Retinal pigment epithelial cell (primary cell): Measurements from ENCODE around the gene EOLA2.
A peak's percentile ranks its signal among the peaks of the same experiment; 100 is the strongest.

ENCODE experiments used
- DNase-seq: peaks from one replicate; pipeline ENCODE4 v3.0.0-alpha.2; 2010; ENCODE audit warnings: low read depth
- H3K4me3 ChIP-seq: 2 replicates; pipeline ENCODE4 v1.5.1; 2011; ENCODE audit warnings: mild to moderate bottlenecking, low read length, control low read depth, moderate library complexity
- TF ChIP-seq, protein P1 (sequence below): conservative IDR thresholded peaks from 2 replicates; pipeline ENCODE4 v1.5.1; 2011; ENCODE audit warnings: low read depth, low read length, control low read depth, inconsistent platforms

Gene EOLA2

DNA sequence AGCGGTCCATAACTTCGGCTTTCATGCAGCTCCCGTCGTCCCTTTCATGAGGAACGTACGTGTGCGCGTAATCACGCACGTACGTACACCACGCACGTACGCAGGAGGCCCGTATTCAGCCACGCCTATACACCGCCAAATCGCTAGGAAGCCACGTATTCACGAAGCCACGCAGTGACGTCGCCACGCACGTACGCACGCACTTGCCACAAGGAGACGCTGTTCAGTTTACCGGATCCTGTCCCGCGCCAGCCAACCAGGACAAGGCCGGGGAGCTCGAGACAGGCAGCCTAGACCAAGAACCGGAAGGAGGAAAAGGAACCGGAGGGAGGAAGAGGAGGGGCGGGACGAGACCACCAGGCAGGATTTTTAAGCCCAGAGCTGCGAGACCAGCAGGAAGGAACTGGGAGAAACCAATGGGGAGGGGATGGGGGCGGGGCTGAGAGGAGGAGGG, at the start of gene EOLA2:
Gene EOLA2 (minus strand): TSS at position 65 of the 454 bp plus-strand sequence. CDS start 4,617 bp downstream, outside the sequence.
- DNase-seq, result peak; percentile 95
- peak within 1 kb of the TSS; percentile 78 for H3K4me3 ChIP-seq
- TF ChIP-seq, protein P1, sequence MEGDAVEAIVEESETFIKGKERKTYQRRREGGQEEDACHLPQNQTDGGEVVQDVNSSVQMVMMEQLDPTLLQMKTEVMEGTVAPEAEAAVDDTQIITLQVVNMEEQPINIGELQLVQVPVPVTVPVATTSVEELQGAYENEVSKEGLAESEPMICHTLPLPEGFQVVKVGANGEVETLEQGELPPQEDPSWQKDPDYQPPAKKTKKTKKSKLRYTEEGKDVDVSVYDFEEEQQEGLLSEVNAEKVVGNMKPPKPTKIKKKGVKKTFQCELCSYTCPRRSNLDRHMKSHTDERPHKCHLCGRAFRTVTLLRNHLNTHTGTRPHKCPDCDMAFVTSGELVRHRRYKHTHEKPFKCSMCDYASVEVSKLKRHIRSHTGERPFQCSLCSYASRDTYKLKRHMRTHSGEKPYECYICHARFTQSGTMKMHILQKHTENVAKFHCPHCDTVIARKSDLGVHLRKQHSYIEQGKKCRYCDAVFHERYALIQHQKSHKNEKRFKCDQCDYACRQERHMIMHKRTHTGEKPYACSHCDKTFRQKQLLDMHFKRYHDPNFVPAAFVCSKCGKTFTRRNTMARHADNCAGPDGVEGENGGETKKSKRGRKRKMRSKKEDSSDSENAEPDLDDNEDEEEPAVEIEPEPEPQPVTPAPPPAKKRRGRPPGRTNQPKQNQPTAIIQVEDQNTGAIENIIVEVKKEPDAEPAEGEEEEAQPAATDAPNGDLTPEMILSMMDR, result peak; percentile 57

- TF ChIP-seq, protein P1, result no peak
- no peak overlapping the region for H3K4me3 ChIP-seq
- no peak for DNase-seq
Measured at GRCh38 chrX:149987613-149988012, 49.3 kb upstream of the EOLA2 start.

DNA sequence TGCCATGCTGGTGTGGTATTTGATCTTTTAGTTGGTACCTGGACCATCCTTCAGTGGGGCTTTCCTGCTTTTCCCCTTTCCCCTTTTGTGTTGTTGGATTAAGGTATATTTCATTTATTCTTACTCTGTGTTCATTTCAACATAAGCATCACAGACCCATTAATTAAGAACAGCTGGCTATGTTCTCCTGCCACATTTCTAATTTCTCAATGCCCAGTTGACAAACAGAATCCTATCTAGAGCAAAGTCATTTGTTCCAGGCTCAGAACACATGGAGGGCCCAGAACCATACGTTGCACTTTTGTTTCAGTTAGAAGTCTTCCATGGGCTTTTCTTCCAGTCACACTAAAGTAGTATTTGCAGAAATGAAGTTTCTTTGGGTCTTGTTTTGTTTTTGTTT, 46.1 kb upstream of the EOLA2 start:
- H3K4me3 ChIP-seq, result no peak overlapping the region
- TF ChIP-seq, protein P1, result no peak
- no peak for DNase-seq

DNA sequence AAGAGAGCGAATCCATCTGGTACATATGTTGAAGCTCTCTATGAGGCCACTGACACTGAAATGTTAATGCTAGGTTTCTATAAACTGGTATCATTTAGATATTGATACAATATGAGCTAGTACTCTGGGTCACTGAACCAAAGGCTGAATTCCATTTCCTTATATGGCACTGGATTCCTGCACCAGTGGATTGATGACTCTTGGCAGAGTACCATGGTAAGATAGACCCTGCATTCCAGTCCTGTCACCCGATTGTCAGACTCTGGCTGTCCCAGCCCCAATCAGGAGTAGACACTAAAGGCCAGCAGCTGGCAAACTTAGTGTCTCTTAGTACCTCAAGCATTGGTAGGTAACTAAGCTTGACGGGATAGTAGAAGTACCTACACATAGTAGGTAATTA, 44.0 kb upstream of the EOLA2 start:
- DNase-seq, result no peak
- no peak overlapping the region for H3K4me3 ChIP-seq
- TF ChIP-seq, protein P1, result no peak

DNA sequence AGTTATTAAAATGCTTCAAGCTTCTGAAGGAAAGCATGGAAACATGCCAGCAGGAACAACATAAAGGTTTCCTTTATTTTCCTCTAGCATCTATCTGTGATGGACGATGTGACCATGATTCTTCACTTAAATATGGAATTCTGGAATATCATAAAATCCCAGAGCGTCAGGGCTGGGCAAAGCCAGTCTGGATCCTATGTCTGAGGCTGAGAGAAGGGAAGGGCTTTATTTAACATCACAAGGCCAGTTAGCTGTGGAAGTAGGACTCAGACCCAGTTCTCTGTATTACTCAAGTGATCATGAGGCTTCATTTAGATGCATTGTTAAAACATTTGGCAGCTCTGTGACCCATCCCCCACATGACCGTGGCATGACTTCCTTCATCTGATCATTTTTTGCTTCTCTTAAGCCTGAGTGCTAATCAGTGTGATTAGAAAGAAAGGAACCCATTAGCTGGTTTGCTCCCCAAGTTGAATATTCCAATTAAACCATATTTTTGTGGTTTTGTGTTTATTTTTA, 40.9 kb upstream of the EOLA2 start:
- DNase-seq, result peak; percentile 42
- TF ChIP-seq, protein P1, result no peak

DNA sequence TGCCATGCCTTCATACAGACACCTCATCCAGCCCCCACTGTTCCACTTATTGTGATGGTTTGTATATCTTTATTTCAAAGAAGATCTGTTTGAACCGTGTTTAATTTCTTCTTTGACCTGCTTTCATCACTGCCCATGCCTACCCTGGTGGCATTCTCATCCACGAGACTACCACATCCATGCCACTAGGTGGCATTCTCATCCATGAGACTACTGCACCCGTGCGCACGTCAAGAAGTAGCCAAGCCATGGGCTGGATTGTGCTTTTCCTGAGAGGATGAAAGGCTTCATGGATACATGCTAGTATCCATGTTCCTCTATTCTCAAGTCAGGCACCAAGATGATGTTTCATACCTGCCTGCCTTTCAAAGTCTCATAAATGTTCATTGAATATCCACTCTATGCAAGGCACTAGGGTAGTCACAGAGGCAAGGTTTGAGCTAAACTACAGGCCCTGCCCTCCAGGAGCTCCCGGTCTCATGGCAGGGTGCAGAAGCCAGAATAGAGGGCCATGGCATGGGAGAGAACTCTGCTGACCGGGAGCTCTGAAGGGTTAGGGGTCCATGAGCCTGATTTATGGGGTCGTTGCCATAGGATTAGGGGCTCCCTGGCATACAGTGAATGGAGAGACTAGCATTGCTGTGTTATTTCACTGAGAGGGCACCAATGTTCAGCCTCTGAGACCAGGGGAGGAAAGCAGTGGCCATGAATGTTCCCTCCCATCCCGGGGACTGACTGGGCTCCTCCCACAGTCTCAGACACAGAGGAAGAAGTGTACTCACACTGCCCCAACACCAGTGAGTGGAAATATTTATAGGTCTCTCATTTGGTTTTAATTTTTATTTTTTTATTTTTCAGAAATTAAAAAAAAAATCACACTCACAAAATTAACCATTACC, 24.8 kb upstream of the EOLA2 start:
- DNase-seq, result no peak
- no peak overlapping the region for H3K4me3 ChIP-seq
- TF ChIP-seq, protein P1, result peak; percentile 68

More for the DNA sequence above, 40.9 kb upstream of the EOLA2 start:
- no peak overlapping the region for H3K4me3 ChIP-seq
